Sciatic nerve (tissue), 2 donors: ENCODE results near the gene PAWR. TPM values are rescaled to one million over a fixed set of nuclear protein-coding genes. Genes with fewer than 3 reads are reported as not detected.
"Not testable (repeated sequence)": the region's sequence is repeated elsewhere in the genome, so short reads cannot be mapped to it uniquely, and the experiment has no call there.

Source experiments
- ATAC-seq: fragments of 200-7000 bp; cut with Tn5 transposase; one replicate; pipeline ENCODE4 v1.9.1; 2020; ENCODE audit warnings: mild to moderate bottlenecking, moderate library complexity
- DNase-seq: peaks from one replicate; pipeline ENCODE4 v3.0.0-alpha.2; 2020; ENCODE audit warnings: low spot score
- intact Hi-C: fragments of 100-400 bp; cut with DNase I; formaldehyde crosslinking; loops from one replicate; pipeline ENCODE4 v1.14.2; 2022
- total RNA-seq: library from RNA; stranded (reverse); fragmentation: NEBNext Ultra II Directional; extraction: Animal tissue kit (Norgen Biotek cat#: 25700); gene quantifications from one replicate; pipeline ENCODE4 v1.2.1, GENCODE V29; 2021
- donor health status: DM: no; HTN: no; CAD: no.
- donor health status: DM: no; HTN: no; CAD: no.

PAWR gene
- total RNA-seq, 1 donor from 2014 or later, result 117 TPM

DNA sequence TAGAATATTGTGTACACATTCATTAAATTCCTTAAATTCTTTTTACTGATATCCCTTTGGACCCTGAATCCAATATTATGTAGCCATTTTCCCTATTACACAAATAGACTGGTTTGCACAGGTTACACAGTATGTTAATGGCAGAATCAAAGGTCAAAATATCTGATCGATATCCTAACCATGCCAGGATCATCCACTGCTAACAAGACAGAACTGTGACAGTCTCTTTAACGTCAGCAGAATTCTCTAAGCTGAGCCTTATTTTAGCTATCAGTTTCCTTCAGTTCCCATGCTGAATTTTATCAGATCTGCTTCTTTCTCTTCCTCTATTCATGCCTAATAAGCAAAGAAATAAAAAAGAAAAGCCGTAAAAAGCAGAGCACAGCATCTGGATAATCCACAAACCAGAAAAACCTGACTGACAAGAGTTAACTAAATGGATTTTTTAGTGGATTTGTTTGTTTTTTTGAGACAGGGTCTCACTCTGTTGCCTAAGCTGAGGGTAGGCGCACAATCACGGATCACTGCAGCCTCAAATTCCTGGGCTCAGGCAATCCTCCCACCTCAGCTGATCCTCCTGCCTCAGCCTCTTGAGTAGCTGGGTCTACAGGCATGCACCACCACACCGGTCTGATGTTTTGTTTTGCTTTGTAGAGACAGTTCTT is 130.4 kb downstream of the PAWR start:
- intact Hi-C loops, result no loop called here
- no peak for ATAC-seq
- no peak for DNase-seq

DNA sequence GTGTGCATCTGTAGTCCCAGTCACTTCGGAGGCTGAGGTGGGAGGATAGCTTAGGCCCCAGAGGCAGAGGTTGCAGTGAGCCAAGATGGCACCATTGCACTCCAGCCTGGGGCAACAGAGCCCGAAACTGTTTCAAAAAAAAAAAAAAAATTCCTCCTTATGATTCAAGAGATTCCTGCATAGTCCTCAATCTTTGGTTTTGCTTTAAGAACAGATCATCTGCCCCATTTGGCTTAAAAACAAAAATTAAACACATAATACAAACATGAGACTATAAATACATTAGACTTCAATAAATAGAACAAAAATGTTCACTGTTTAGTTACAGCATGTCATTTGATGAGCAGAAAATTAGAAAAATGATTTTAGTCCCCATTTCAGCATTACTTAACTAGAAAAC is 131.2 kb downstream of the PAWR start:
- intact Hi-C loops, result no loop called here
- no peak for DNase-seq
- ATAC-seq, result no peak

DNA sequence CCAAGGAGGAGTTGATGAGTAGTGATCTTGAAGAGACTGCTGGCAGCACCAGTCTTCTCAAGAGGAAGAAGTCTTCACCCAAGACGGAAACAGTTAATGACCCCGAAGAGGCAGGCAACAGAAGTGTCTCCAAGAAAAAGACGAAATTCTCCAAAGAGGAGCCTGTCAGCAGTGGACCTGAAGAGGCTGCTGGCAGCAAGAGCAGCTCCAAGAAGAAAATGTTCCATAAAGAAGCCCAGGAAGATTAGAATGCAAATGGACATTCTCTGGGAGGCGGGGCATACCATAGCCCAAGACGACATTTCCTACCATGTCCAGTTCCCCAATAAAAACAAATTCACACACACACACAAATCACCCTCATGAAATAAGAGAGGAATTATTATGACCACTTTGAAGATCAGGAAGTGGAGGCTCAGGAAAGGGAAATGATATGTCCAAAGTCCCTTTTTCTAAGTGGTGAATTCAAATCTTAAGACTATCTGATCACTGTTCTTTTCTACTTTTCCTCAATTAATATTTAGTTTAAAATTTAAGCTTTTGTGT is 131.8 kb downstream of the PAWR start:
- ATAC-seq, result peak; percentile 40
- DNase-seq, result no peak
- intact Hi-C loops, result no loop called here

DNA sequence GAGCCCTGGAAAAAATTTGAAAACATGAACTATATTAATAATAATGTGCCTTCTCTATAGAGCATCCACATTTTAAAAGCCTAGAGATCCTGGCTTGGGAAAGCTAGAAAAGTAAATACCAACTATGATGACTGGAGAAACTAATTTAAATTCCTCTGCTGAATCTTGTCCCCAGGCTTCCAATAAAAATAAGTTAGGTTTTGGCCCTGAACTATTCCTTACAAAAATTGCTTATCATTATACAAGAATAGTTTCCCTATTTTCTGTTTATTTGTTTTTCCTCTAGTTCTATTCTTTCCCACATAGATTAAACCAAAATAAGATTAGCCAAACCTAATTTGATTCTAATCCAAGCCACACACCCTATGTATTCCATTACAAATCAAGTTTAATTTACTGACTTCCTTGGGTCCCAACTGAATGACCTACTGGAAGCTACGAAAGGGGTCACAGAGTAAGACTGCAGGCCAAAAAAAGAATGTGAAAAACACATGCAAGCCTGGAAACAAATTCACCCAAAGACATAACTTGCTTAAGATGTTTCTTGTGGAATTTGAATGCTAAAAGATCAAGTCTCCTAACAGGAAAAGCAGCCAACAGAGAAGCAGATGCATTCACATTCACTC is 133.0 kb downstream of the PAWR start:
- peak; percentile 84 for ATAC-seq
- DNase-seq, result no peak
- intact Hi-C loops, result no loop called here

DNA sequence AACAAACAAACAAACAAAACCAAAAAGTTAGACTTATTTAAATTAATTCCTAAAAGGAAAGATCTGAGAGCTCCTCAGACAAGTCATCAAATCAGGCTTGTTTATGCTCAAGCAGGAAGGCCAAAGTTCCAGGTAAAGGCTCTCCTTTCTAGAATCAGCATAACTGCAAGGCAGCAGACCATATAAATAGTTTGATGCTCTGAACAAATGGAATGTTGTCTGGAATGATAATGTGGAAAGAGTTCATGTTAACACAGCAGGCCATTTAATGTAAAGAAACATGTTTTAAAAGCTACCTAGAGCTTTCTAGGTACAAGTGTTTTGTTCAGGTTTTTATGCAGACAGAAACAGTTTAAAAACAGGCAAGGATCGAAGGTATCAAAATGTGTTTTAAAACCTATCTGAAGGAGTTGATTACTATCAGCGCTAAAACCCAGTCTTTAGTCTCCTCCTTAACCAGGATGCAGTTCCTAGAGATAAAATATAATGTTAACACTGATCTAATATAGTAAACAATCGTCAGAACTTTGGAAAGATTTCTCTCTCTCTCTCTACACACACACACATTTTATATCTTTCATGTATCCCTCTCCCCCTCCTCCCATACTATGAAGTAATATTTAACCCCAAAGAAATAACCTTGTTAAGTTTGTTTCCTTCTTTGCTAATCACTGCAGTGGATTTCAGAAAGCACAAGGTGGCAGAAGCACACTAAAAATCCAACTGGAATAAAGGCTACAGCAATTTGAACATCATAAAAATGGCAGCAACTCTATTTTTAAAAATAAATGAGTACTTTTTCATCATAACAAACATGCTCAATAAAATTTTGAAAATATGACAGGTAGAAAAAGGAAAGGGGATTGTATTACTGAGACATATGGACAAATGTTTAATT is 135.5 kb downstream of the PAWR start:
- ATAC-seq (no peak), DNase-seq (no peak)
- intact Hi-C loops, result no loop called here

DNA sequence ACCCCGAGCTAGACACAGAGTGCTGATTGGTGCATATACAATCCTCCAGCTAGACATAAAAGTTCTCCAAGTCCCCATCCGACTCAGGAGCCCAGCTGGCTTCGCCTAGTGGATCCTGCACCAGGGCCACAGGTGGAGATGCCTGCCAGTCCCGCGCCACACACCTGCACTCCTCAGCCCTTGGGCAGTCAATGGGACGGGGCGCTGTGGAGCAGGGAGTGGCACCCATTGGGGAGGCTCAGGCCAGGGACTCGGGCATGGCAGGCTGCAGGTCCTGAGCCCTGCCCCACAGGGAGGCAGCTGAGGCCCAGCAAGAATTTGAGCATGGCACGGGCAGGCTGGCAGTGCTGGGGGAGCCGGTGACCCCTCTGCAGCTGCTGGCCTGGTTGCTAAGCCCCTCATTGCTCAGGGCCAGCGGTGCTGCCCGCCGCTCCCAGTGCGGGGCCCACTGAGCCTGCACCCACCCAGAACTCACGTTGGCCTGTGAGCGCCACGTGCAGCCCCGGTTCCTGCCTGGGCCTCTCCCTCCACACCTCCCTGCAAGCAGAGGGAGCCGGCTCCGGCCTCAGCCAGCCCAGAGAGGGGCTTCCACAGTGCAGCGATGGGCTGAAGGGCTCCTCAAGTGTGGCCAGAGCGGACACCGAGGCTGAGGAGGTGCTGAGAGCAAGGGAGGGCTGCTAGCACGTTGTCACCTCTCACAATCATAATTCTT is 136.7 kb downstream of the PAWR start:
- intact Hi-C loops, result no loop called here
- DNase-seq (no peak), ATAC-seq (no peak)

DNA sequence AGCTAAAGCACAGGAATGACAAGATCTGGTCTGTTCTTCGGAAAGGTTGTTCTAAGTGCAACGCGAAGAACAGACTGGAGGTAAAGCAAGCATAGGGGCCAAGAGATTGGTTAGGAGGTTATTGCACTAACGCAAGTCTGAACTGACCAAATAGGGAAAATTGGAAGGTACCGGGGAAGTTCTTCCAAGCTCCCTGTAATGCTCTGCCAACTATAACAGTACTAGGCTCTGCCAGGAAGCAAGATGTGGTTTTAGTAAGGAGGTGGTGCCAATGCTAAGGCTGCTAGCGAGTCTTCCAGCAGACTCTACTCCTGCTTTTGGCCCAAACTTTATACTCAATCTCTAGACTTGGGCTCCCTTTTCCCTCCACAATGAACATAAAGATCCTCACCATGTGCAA is 138.6 kb downstream of the PAWR start:
- ATAC-seq, result peak; percentile 81

DNA sequence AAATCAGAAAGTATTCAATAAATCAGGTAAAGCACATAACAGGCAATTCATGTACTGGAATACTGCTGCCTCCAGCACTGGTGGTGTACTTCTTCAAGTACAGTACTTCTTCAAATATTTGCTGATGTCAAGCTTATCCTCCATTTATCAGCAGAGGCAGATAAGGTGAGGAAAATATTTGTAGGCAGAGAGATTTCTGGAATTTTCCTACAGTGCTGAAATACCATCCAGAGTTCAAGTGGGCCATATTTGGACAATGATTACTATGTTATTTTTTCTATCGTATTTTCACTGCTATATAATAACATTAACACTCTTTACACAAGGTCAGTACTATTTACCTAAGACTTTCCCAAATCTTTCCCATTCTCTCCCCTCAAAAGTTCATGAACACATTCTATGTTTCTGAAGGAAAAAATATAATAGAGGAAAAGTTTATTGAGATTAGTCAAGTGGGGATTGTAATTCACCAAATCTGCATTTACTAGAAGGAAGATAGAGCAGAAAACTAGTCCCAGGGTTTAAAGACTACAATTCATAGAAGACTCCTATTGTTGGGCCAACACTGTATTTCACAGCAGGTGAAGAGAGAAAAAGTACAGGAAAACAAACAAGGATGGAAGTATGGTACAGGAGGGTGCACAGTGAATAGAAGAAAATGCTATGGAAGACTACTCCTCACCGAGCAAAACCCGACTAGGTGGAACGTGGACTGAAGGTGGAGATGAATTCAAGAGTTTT is 141.1 kb downstream of the PAWR start:
- ATAC-seq (no peak), DNase-seq (no peak)
- intact Hi-C loops, result no loop called here

More for the DNA sequence above, 138.6 kb downstream of the PAWR start:
- intact Hi-C loops, result no loop called here
- no peak for DNase-seq

DNA sequence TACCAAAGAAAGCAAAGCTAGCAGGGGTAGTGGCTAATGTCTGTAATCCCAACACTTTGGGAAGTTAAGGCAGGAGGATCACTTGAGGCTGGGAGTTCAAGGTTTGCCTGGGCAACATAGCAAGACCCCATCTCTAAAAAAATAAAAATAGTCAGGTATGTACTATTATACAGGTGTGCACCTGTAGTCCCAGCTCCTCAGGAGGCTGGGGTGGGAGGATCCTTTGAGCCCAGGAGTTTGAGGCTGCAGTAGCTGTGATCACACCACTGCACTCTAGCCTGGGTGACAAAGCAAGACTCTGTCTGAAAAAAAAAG is 142.2 kb downstream of the PAWR start:
- intact Hi-C loops, result no loop called here
- DNase-seq (no peak), ATAC-seq (no peak)

DNA sequence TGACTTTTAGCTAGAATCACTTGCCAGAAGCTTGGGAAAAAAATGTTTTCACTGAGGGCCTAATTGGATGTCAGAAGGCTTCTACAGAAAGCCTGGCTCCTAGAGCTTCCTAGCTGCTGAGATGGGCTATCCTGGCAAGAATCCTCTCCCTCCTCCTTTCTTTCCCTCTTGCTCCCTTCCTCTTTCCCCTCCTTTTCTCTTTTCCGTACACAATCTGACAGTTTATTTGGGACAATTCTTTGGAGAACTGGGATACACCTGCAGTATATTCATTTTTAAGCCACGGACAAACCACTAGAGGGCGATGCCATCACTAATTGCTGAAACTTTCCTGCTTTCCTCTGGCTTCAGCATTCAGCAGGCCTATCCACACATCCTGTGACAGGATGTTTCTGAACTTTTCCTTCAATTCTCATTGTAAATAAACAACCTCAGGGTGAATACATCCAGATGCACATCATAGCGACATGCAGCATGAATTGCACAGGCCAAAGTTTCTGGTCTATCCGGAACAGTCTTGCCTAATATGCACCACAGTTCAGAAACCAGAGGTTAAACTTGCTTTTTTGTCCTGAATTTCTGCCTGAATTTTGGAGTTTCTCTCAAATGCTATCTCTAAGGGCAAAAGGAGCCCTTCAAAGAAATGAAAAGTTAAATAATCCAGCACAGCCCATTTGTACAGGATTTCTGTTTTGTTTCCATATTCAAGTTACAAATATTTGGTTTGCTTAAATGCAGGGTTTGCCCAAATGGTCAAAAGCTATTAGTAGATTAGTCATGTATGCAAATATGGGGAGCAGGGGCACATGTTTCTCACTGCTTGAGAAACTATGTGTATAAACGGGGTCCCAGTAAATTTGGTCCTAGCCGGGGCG is 142.8 kb downstream of the PAWR start:
- intact Hi-C loops, result no loop called here
- ATAC-seq (peak; percentile 67), DNase-seq (no peak)

DNA sequence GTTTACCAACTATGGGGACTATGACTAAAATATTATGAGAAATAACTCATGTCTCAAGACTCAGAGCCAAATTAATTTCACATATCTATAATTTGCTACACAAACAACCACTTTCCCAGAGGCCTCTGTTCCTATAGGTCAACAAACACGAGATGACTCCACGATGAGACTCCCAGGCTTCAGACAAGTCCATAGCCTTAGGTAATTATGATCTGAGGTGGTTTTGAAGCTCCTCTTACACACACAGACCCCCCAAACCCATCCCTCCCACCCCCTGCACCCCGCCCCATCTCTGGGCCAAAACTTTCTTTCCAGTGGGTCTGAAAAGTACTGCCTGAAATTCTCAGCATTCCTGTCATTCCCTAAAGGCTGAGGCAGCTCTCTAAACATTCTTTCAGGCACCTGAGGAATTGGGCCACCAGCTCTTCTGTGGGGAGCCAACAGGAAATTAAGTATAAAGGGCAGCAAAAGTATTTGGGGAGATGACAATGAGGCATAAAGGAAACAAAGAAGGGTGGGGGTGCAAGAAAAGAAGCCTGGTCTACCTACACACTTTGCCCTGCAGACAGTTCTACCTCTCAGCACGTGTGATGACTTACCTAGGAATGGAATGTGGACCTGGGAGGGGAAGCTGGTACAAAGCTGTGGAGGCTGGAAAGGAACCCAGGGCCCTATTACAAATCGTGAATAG is 143.6 kb downstream of the PAWR start:
- no peak for DNase-seq
- ATAC-seq, result peak; percentile 20
- intact Hi-C loops, result no loop called here

DNA sequence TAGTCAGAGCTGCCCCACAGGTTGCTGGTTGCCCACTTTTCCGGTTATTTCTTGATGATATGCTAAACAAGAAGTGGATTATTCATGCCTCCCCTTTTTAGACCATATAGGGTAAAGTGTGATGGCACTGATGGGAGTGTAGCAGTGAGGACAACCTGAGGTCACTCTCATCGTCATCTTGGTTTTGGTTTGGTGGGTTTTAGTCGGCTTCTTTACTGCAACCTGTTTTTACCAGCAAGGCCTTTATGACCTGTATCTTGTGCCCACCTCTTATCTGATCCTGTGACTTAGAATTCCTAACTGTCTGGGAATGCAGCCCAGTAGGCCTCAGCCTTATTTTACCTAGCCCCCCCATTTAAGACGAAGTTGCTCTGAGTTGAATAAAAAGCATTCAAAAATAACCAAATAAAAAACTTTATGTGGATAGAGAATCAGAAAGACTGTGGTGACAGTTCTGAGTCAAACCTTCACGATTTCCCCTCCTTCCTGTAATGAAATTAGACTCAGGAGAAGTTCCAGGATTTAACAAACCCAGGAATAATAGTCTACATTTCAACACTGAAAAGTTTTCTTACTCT is 144.2 kb downstream of the PAWR start:
- DNase-seq (no peak), ATAC-seq (no peak)
- intact Hi-C loops, result no loop called here

DNA sequence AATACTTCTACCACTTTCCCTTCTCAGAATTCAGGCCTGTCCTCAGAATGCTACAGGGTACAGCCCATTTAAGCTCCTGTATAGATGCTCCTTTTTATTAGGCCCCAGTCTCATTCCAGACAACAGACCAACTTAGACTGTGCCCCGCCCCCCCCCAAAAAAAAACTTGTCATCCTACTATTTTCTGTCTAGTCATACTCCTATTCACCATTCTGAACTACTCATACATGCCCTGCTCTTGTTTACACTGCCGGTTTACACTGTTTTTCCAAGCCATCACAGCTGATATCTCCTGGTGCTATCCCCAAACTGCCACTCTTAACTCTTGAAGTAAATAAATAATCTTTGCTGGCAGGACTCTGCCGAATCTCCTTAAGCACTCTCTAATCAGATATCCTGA is 146.3 kb downstream of the PAWR start:
- ATAC-seq, DNase-seq, intact Hi-C loops: not testable (repeated sequence)

DNA sequence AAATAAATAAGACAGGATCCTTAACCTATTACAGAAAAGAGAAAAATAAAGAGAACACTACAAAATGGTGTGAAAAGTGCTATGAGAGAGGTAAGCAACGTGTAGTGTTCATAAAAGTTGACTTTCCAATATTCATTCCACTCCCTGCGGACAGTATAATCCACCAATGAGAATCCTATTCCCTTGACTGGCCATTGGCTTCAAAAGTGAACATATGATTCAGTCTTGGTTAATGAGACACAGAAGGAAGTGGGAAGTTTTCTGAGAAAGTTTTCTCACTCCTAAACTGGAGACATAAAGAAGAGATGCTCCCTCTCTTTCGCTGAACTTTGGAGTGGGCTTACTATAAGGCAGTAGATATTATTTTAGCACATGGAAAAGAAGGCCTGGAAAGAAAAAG is 153.1 kb downstream of the PAWR start:
- ATAC-seq (no peak), DNase-seq (no peak)
- intact Hi-C loops, result no loop called here

DNA sequence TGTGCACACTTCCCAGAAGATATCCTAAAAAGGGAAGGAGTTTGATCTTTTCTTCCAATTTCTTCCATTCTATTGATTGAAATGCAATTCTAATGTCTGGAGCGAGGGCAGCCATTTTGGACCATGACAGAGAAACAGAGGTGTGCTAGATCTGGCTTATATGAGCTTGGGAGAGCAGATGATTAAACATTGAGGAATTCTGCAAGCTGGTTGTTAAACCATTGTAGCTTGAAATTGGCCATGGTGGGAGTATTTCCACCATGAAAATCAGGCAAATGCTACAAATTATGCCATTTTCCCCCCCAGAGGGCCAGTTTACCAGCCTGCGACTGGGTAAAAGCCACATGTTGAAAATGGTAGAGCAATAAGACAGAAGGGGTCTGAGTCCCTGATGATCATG is 155.0 kb downstream of the PAWR start:
- DNase-seq (no peak), ATAC-seq (no peak)
- intact Hi-C loops, result no loop called here
